Prostate gland (tissue), 2 donors: ENCODE data around the gene MICALL1.

Source experiments
- CTCF ChIP-seq, 4 experiments: fragments of 200-600 bp in 2 of 4; fragments of 450-650 bp in 2 of 4; sonication (generic) in 2 of 4; IDR thresholded peaks; 1 replicate in 3 of 4; 2 replicates in 1 of 4; pipeline ENCODE4 v1.5.1; 2016 to 2019; ENCODE audit warnings: antibody characterized with exemption in 4 of 4, mild to moderate bottlenecking in 2 of 4, moderate library complexity in 2 of 4
- POLR2A ChIP-seq: fragments of 450-650 bp; IDR thresholded peaks from one replicate; pipeline ENCODE4 v1.6.1; 2016; ENCODE audit warnings: antibody characterized with exemption, mild to moderate bottlenecking

GRCh38 chr22:37922191-37922590 is 16.1 kb downstream of the MICALL1 start:
- TF ChIP-seq CTCF (IDR thresholded peaks at IDR 0.05) (no peak), POLR2A (no peak)
